Skin epidermis (tissue), 12 donors: ENCODE measurements around the gene RAX.

Experiments
- H3K27ac ChIP-seq, 21 experiments: fragments of 200-600 bp; sonication (generic) in 11 of 21; one replicate each; pipeline ENCODE4 v1.5.0; 2020; ENCODE audit warnings: mild to moderate bottlenecking in 3 of 21, inconsistent platforms in 2 of 21, moderate library complexity in 2 of 21
- H3K4me3 ChIP-seq, 7 experiments: fragments of 200-600 bp; sonication (generic) in 2 of 7; one replicate each; pipeline ENCODE4 v1.5.0; 2020; ENCODE audit warnings: inconsistent platforms in 2 of 7, mild to moderate bottlenecking in 2 of 7, moderate library complexity in 1 of 7

RAX gene

DNA sequence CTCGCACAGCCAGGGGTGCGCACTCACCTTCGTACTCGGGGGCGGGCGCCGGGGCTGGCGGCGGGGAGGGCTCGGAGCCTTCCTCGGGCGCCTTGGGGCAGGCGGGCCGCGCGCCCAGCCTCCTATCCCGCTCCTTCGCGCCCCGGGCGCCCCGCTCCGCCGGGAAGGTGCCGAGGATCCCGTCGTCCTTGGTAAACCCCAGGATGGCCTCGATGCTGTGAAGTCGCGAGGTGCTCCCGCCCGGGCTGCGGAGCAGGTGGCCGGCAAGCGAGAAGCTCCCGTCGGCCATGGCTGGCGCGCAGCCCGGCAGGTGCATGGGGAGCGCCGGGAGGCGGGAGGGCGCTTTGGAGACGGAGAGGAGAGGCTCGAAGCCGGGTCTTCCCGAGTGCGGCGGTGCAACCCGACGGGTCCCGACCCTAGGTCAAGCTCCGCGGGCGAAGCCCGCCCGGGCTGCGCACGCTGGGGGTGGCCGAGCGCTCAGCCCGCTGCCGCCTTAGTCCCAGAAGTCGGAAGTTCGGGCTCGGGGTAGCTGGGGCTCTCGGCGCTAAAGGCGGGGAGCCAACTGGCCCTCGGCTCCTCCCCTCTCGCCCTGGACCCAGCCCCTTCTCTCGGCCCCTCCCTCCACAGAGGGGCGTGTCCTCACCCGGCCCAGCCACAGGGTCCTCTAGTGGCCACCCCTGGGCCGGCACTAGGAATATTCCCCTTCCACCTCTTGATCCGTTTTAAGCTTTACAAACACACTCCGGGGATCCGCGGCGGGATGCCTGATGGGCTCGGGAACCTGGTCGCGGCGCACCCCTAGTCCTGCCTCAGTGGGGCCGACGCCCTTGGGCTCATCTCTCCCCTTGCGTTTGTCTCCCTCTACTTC, at the start of gene RAX:
Gene RAX (minus strand): TSS at position 564 of the 868 bp plus-strand sequence. CDS start 248 bp downstream, at position 316.
- Histone ChIP-seq H3K27ac (no peak within 1 kb of the TSS), H3K4me3 (peak within 1 kb of the TSS in 6 of 7 experiments; percentile 6 to 27 (median 20))

GRCh38 chr18:59318460-59319050, 45.3 kb upstream of the RAX start, which contains the start of gene CPLX4:
Gene CPLX4, minus strand, starts transcription at chr18:59318649. Its CDS starts 187 bp downstream, at chr18:59318462.
- Histone ChIP-seq H3K4me3 (no peak within 1 kb of the TSS), H3K27ac (no peak within 1 kb of the TSS)

DNA sequence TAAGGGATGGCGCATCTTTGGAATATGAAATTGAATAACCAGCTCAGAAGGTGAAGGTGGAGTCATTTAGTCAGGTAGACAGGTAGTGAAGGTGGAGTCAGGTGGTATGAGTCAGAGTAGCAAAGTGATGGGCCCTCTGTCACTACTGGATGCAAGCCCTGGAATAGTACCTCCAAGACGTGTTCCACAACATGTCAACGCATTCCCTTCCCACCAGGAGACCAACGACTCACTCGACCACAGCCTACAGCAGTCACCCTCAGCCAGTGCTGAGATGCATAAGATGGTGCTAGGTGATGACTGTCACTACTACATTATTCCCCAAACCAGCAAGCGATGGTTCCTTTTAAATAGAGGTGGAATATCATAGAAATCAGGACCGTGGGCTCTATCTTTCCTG, 38.4 kb upstream of the RAX start:
- Histone ChIP-seq H3K4me3 (no peak overlapping the region), H3K27ac (no peak overlapping the region)

GRCh38 chr18:59308938-59309260, 35.6 kb upstream of the RAX start:
- H3K27ac ChIP-seq = no peak overlapping the region
- H3K4me3 ChIP-seq = peak overlapping the region in 1 of 7 experiments; percentile 11

DNA sequence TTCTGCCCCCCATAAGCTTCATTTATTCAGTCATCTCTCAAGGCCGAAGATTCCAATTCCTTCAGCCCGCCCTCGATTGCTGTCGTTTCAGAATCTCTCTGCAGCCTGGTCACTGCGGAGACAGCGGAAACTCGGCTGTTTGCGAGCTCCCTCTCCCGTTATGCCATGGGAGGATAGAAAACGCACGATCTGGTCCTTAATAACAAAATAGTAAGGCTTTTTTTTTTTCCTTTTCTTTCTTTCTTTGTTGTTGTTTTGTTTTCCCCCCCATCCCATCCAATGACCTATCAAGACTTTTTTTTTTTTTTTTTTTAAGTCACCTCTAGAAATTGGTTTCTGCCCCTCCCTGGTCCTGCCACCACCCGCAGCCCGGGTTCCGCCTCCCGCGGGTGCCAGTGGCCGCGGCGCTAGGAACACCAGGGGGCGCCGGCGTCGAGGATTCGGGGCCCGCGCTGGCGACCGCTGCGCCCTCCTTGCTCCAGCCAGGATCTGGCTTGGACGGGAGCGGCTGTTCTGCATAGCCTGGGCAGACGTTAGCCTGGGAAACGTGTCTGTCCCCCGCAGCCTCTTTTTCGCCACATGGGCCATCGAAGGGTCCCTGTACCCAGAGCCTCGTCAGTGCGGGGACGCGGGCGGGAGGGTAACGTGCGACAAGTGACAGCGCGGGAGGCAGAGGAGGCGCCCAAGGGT, 35.1 kb upstream of the RAX start:
- Histone ChIP-seq H3K4me3 (peak overlapping the region in 1 of 7 experiments; percentile 11), H3K27ac (no peak overlapping the region)

DNA sequence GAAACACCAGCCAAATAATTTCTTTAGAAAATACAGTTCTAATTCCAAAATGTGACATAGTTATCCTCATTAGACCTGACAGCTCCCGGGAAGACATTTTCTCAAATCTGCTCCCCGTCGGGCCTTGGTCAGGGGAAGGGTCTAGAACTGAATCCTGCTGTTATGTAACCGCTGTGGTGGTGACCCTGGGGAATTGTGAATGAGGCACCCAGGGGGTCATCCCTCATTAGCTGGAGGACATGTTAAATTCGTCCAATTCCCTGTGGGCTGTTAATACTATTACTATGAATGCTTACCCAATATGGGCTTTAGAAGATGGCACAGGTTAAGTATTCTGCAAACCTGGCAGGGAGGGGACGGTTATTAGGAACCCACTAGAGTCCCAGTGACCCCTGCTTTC, 33.4 kb upstream of the RAX start:
- Histone ChIP-seq H3K4me3 (no peak overlapping the region), H3K27ac (no peak overlapping the region)

DNA sequence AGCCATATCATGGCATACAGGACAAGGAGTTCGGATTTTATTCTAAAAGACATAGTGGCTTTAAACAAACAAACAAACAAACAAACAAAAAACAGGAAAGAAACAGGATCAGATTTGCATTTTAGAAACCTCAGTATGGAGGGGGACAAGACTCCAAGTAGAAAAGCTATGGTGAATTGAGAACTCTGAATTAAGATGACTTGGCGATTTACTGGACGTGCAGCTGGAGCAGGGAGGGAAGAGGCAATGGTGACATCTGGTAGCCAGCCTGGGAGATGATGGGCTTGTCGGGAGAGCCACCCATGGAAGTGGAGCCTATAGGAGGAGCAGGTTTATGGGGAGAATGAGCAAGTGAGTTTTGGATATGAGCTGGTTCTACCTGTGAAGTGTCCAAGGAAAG, 32.0 kb upstream of the RAX start:
- H3K27ac ChIP-seq = no peak overlapping the region
- H3K4me3 ChIP-seq = no peak overlapping the region

DNA sequence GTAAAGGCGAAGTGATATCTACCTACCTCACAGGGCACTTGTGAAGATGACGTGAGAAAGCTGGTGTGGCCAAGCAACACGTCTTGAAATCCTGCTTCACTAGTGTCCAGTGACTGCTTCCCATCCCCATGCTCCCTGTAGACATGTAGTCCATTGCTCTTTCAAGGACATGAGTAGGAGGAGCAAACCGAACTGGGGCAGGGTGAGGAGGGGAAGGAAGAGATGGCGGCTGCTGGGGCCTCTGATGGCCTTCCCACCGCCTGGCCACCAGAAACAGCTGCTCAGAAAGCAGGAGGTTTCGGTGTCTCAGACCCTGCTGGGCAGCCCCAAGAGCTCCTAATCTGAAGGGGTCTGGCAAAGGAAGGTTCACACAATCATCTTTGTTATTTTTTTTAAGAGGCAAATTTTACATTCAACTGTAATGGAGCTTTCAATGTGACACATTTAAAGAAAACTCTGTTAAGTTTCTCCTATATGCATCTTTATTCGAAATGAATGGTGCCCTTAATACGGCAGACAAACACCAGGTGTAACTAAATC, 30.5 kb upstream of the RAX start:
- no peak overlapping the region for H3K4me3 ChIP-seq
- H3K27ac ChIP-seq = no peak overlapping the region

GRCh38 chr18:59303006-59303405, 29.8 kb upstream of the RAX start:
- Histone ChIP-seq H3K4me3 (no peak overlapping the region), H3K27ac (no peak overlapping the region)

DNA sequence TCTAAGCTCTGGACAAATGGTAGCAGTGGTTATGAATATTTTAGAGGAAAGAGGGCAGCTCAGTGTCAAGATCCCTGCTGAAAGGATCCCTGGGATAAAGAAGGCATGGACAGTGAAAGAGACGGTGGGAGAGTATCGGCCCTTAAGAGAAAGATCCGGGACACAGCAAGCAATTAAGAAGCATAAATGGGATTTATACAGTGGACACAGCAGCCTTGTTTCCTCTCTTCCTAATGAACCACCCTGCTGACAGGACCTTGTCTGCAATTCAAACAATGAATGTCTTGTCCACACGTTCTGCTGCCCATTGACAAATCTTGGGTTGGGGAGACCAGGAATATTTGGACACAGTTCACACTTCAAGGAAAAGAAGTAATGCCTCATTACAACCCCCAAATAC, 28.7 kb upstream of the RAX start:
- H3K27ac ChIP-seq = no peak overlapping the region

DNA sequence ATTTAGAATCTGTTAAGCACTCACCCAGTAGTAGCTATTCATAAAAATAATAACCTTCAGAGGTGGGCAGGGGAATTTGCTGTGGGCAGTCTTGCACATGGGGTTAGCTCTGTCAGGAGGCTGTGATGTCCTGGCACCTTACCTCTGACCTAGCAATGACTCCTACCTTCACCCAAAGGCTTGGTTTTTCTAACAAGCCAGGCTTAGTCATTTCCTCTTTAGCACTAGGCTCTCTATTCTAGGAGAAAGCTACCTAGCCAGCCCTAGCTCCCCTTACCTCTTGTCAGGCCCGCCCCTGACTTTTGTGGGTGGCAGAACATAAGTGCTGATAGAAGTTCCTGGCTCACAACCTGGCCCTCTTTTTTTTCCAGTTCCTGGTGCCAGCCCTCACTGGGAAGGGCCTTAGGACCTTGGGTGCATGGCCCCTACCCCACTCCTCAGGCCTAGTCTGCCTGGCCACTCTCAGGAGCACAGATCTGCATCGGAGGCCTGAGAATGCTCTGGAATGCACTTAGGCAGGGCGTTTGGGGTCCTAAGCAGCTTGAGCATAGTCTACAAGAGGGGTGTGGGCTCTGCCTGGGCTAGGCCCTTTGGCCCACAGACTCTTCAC, 27.5 kb upstream of the RAX start:
- Histone ChIP-seq H3K4me3 (no peak overlapping the region), H3K27ac (no peak overlapping the region)

More for the DNA sequence above, 28.7 kb upstream of the RAX start:
- no peak overlapping the region for H3K4me3 ChIP-seq

DNA sequence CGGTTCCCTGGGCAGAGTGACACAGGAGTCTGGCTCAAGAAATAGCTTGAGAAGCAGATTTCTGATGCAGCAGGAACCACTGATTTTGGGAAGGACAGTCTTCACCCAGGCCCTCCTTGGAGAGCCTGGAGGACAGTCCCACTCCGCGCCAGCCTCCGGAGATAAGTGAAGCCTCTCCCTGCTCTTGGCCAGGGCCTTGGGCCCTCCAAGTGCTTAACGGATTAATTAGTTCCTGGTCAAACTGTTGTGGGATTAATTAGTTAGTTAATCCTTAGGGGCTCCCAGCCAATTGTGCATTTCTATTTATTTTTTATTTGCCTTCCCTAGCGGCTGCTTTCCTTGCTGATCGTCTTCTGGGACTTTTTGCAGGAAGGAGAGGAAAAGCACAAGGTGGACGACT, 25.6 kb upstream of the RAX start:
- no peak overlapping the region for H3K27ac ChIP-seq
- no peak overlapping the region for H3K4me3 ChIP-seq

DNA sequence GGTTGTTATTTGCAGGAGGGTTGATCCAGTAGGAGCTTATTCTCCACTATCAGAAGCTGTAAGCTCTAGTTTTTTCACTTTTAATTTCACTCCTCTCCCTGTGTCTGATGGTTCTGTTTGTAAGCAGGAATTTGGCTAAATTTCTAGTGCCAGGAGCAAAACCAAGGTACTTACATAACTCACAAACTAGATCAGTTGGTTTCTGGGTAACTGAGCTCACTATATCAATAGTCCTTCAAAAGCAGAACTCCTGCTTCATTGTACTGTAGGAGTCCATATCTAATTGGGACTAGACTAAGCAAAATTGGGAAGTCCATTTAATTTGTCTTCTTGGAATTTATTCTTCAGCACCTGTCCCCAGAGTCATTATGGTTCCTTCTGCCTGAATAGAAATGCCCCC, 20.1 kb upstream of the RAX start:
- Histone ChIP-seq H3K27ac (no peak overlapping the region), H3K4me3 (no peak overlapping the region)

GRCh38 chr18:59286341-59286740, 13.1 kb upstream of the RAX start:
- no peak overlapping the region for H3K27ac ChIP-seq
- no peak overlapping the region for H3K4me3 ChIP-seq

DNA sequence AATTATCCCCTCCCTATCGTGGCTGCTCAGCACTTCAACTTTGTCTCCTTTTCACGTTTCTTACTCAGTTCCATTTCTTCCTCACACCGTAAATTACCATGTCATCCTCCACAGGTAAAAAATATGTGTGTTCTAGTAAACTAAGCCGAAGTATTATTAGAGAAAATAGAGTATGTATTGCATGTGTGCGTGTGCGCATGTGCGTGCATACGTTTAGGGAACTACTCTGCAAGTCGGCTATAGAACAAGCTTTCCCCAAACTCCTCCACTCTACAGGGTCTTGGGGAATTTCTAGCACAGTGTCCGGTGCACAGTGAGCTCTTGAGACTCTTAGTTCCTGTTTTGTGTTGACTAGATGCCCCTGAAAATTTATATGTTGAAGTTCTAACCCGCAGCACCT, 9.1 kb upstream of the RAX start:
- H3K4me3 ChIP-seq = no peak overlapping the region
- no peak overlapping the region for H3K27ac ChIP-seq

DNA sequence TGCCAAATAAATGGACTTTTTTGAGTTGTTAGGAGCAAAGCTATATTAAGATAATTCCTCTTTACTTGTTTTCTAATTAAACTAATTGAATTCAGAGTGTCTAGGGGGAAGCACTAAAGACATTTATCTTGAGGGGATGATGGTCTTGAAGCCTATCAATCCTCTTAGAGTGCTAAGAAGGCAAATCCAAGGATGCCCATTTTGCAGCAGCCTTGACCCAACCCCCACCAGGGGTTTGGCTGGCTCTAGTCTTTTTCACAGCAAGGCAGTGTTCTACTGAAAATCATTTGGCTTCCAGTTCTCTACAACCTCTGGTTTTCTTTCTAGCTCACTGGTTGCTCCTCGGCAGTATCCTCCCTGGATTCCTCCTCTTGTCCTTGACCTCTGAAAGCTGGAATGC, 6.5 kb upstream of the RAX start:
- no peak overlapping the region for H3K4me3 ChIP-seq
- H3K27ac ChIP-seq = no peak overlapping the region

GRCh38 chr18:59279193-59279592, 5.9 kb upstream of the RAX start:
- no peak overlapping the region for H3K4me3 ChIP-seq

GRCh38 chr18:59278793-59279192, 5.5 kb upstream of the RAX start:
- Histone ChIP-seq H3K27ac (no peak overlapping the region), H3K4me3 (no peak overlapping the region)

More at GRCh38 chr18:59279193-59279592, 5.9 kb upstream of the RAX start:
- no peak overlapping the region for H3K27ac ChIP-seq

DNA sequence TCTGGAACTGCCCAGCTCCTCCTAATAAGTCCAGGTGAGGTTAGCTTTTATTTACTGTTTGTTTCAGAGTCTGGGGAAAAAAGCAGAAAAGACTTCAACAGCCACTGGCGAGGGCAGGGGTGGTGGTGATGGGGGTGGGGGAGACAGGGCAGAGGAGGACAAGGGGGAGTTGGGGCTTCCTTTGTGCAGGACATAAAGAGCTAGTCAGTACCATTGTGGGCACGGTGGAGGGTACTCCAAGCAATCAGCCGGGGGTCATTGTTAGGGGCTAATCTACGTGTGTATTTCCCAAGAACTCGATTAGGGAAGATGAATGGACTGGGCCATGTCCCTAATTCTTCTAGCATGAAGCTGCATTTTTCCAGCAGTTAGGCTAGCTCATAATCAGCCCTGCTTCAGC, 2.8 kb upstream of the RAX start:
- no peak overlapping the region for H3K27ac ChIP-seq
- no peak overlapping the region for H3K4me3 ChIP-seq

GRCh38 chr18:59275406-59275949, 2.2 kb upstream of the RAX start:
- no peak overlapping the region for H3K27ac ChIP-seq
- no peak overlapping the region for H3K4me3 ChIP-seq
